Liver (tissue), 9 donors: ENCODE data around the gene FARSB. TPM values are rescaled to one million over a fixed set of nuclear protein-coding genes. Genes with fewer than 3 reads are reported as not detected.
A peak's percentile ranks its signal among the peaks of the same experiment; 100 is the strongest.

ENCODE experiments used
- DNase-seq: peaks from one replicate; pipeline ENCODE4 v3.0.0-alpha.2; 2017; ENCODE audit warnings: low spot score
- H3K27ac ChIP-seq, 2 donors: one replicate each; pipeline ENCODE4 v1.7.0; 2013; ENCODE audit warnings: inconsistent platforms in 2 of 2, low read length in 2 of 2, control low read depth in 1 of 2, low read depth in 1 of 2, mild to moderate bottlenecking in 1 of 2
- H3K27me3 ChIP-seq, 4 donors: one replicate each; pipeline versions ENCODE4 v1.6.1 to v1.7.0; 2013; ENCODE audit warnings: low read length in 3 of 4, inconsistent platforms in 1 of 4, mild to moderate bottlenecking in 1 of 4, moderate library complexity in 1 of 4; ENCODE audit not compliant: control insufficient read depth in 4 of 4, insufficient read depth in 4 of 4
- H3K36me3 ChIP-seq, 4 donors: one replicate each; pipeline versions ENCODE4 v1.6.1 to v1.7.0; 2013; ENCODE audit warnings: low read length in 3 of 4, mild to moderate bottlenecking in 3 of 4, low read depth in 1 of 4, moderate library complexity in 1 of 4; ENCODE audit not compliant: control insufficient read depth in 4 of 4, insufficient read depth in 3 of 4
- H3K4me1 ChIP-seq, 4 donors: one replicate each; pipeline versions ENCODE4 v1.6.1 to v1.7.0; 2013; ENCODE audit warnings: low read length in 3 of 4, mild to moderate bottlenecking in 3 of 4, moderate library complexity in 1 of 4; ENCODE audit not compliant: control insufficient read depth in 4 of 4, insufficient read depth in 4 of 4
- H3K4me3 ChIP-seq, 3 donors: one replicate each; pipeline versions ENCODE4 v1.6.1 to v1.7.0; 2013; ENCODE audit warnings: low read length in 3 of 3, control low read depth in 1 of 3, low read depth in 1 of 3, mild to moderate bottlenecking in 1 of 3
- H3K9ac ChIP-seq, 2 donors: one replicate each; pipeline ENCODE4 v1.7.0; 2013; ENCODE audit warnings: low read length in 2 of 2, mild to moderate bottlenecking in 2 of 2, moderate library complexity in 2 of 2, control low read depth in 1 of 2, low read depth in 1 of 2
- H3K9me3 ChIP-seq, 4 donors: one replicate each; pipeline versions ENCODE4 v1.6.1 to v1.7.0; 2013; ENCODE audit warnings: low read length in 3 of 4; ENCODE audit not compliant: control insufficient read depth in 4 of 4
- FOXA1 ChIP-seq: IDR thresholded peaks from 2 replicates; pipeline ENCODE4 v1.6.1; 2016; ENCODE audit warnings: antibody characterized with exemption
- FOXA2 ChIP-seq: IDR thresholded peaks from 2 replicates; pipeline ENCODE4 v1.6.1; 2016; ENCODE audit warnings: antibody characterized with exemption
- GABPA ChIP-seq, 2 donors: IDR thresholded peaks in 1 of 2; conservative IDR thresholded peaks in 1 of 2; 2 replicates each; pipeline ENCODE4 v1.6.1; 2016; ENCODE audit warnings: antibody characterized with exemption in 2 of 2, mild to moderate bottlenecking in 1 of 2, moderate library complexity in 1 of 2
- HNF4A ChIP-seq, 2 donors: conservative IDR thresholded peaks; 2 replicates each; pipeline ENCODE4 v1.6.1; 2016; ENCODE audit warnings: antibody characterized with exemption in 2 of 2, mild to moderate bottlenecking in 2 of 2
- HNF4G ChIP-seq: IDR thresholded peaks from 2 replicates; pipeline ENCODE4 v1.6.1; 2016; ENCODE audit warnings: antibody characterized with exemption
- JUND ChIP-seq, 2 donors: IDR thresholded peaks; 2 replicates each; pipeline ENCODE4 v1.6.1; 2016; ENCODE audit warnings: antibody characterized with exemption in 2 of 2
- NR2F2 ChIP-seq: IDR thresholded peaks from 2 replicates; pipeline ENCODE4 v1.6.1; 2016; ENCODE audit warnings: antibody characterized with exemption
- RAD21 ChIP-seq, 2 donors: IDR thresholded peaks; 2 replicates each; pipeline ENCODE4 v1.6.1; 2016; ENCODE audit warnings: antibody characterized with exemption in 2 of 2, mild to moderate bottlenecking in 2 of 2
- RXRA ChIP-seq, 2 donors: IDR thresholded peaks; 2 replicates each; pipeline ENCODE4 v1.6.1; 2017 to 2018; ENCODE audit warnings: antibody characterized with exemption in 2 of 2, mild to moderate bottlenecking in 1 of 2
- SP1 ChIP-seq: IDR thresholded peaks from 2 replicates; pipeline ENCODE4 v1.6.1; 2018; ENCODE audit warnings: antibody characterized with exemption, mild to moderate bottlenecking
- TAF1 ChIP-seq: conservative IDR thresholded peaks from 2 replicates; pipeline ENCODE4 v1.6.1; 2016; ENCODE audit warnings: antibody characterized with exemption, mild to moderate bottlenecking
- WGBS: extraction: QIAGEN DNeasy Blood & Tissue Kit; methylation state at CpG from one replicate; pipeline ENCODE4 v1.1.7; 2013; 5-methylcytosine and 5-hydroxymethylcytosine counted together
- polyA plus RNA-seq, 2 donors: library from polyadenylated mRNA; stranded (reverse) in 1 of 2; unstranded in 1 of 2; fragments of 200-250 nt in 1 of 2; fragments of >200 nt in 1 of 2; fragmentation: Nextera tagmentation in 1 of 2; extraction: Ambion mirVana in 1 of 2; gene quantifications; one replicate each; pipeline versions ENCODE4 v1.2.1 to v1.2.3, GENCODE V29; 2013 to 2015
- total RNA-seq, 2 donors: library from RNA; depleted of rRNA; stranded (reverse); fragments of >200 nt; gene quantifications; one replicate each; pipeline ENCODE4 v1.2.3, GENCODE V29; 2014
- TF ChIP-seq, protein P1 (sequence below): fragments of 150-350 bp; IDR thresholded peaks from 2 replicates; pipeline ENCODE4 v1.5.1; 2017; ENCODE audit warnings: improper control_type of control experiment, low read depth, low read length; ENCODE audit not compliant: missing input control
- TF ChIP-seq, protein P2 (sequence below): IDR thresholded peaks from 2 replicates; pipeline ENCODE4 v1.6.1; 2016; ENCODE audit warnings: antibody characterized with exemption
- TF ChIP-seq, protein P3 (sequence below): IDR thresholded peaks from 2 replicates; pipeline ENCODE4 v1.6.1; 2016; ENCODE audit warnings: antibody characterized with exemption
- TF ChIP-seq, protein P4 (sequence below): IDR thresholded peaks from 2 replicates; pipeline ENCODE4 v1.6.1; 2016; ENCODE audit warnings: antibody characterized with exemption, mild to moderate bottlenecking
- TF ChIP-seq, protein P5 (sequence below): IDR thresholded peaks from 2 replicates; pipeline ENCODE4 v1.6.1; 2016; ENCODE audit warnings: antibody characterized with exemption
- donor health status: healthy.
- donor health status: healthy.
- donor health status: healthy.
- donor health status: healthy.
- donor health status: healthy.

The FARSB gene
- total and polyA plus RNA-seq, 4 donors = 5.5 to 9.7 (median 8.9) TPM

DNA sequence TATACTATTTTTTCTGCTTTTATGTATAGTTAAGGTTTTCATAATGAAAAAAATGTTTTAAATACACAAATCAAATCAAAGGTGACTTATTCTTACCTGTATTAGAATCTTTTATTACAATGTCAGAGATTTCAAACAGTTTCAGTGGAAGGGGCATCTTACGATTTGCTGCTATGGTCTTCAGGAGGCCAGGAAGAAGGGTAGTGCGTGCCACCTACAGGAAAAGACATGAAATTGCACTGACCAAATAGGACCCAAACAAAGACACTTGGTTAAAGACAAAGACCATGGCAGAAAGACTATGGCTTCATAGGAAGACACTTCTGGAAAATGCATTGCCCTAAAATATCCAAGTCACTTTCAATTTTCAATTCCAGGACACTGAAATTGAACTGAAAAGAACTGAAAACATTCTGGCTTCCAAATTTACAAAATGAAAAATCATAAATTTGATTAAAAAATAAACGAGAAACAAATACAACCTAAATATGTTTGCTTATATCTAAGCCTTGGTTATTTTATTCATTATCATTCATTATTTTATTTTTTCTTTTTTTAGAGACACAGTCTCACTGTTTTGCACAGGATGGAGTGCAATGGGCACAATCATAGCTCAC is 42.1 kb downstream of the FARSB start:
- peaks cover 5 to 26% (median 13%) of the 10 kb centered on the region in 4 donors for H3K36me3 ChIP-seq
- WGBS = 58% methylated on average over 3 of the region's 3 CpGs

DNA sequence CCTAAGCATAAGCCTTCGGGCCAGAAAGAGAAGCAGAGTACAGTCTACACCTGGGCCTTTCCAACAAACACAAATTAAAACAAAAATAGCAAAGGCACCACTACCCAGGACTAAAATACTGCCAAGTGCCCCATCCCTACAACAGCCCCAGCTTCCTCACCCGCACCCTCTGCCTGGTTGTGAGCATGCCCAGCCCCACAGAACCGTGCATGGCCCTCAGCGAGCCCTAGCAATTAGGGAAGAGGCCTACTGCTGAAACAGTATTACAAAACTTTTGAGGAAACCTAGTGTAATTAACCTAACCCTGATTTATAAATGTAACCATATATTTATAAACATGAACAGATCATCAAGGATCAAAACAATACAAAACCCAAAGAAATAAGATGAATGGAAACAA is 44.2 kb downstream of the FARSB start:
- no peaks in the 10 kb centered on the region for H3K4me1 ChIP-seq
- H3K9ac ChIP-seq = no peak overlapping the region
- H3K27ac ChIP-seq = no peak overlapping the region
- no peaks in the 10 kb centered on the region for H3K9me3 ChIP-seq
- no peak for DNase-seq
- no peaks in the 10 kb centered on the region for H3K27me3 ChIP-seq
- 93% methylated on average over 4 of the region's 4 CpGs for WGBS
- peaks cover 5 to 21% (median 12%) of the 10 kb centered on the region in 4 donors for H3K36me3 ChIP-seq
- TF ChIP-seq FOXA1 (no peak), RXRA (IDR thresholded peaks at IDR 0.05) (no peak), JUND (IDR thresholded peaks at IDR 0.05) (no peak), HNF4A (conservative IDR thresholded peaks at IDR 0.05) (no peak), HNF4G (no peak), FOXA2 (no peak), RAD21 (IDR thresholded peaks at IDR 0.05) (no peak), NR2F2 (no peak), SP1 (no peak), GABPA (IDR thresholded peaks at IDR 0.05 in 1 of 2, conservative IDR thresholded peaks at IDR 0.05 in 1 of 2) (no peak), TAF1 (no peak)
- TF ChIP-seq, protein P1, sequence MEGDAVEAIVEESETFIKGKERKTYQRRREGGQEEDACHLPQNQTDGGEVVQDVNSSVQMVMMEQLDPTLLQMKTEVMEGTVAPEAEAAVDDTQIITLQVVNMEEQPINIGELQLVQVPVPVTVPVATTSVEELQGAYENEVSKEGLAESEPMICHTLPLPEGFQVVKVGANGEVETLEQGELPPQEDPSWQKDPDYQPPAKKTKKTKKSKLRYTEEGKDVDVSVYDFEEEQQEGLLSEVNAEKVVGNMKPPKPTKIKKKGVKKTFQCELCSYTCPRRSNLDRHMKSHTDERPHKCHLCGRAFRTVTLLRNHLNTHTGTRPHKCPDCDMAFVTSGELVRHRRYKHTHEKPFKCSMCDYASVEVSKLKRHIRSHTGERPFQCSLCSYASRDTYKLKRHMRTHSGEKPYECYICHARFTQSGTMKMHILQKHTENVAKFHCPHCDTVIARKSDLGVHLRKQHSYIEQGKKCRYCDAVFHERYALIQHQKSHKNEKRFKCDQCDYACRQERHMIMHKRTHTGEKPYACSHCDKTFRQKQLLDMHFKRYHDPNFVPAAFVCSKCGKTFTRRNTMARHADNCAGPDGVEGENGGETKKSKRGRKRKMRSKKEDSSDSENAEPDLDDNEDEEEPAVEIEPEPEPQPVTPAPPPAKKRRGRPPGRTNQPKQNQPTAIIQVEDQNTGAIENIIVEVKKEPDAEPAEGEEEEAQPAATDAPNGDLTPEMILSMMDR = no peak
- TF ChIP-seq, protein P2, sequence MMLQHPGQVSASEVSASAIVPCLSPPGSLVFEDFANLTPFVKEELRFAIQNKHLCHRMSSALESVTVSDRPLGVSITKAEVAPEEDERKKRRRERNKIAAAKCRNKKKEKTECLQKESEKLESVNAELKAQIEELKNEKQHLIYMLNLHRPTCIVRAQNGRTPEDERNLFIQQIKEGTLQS = no peak
- TF ChIP-seq, protein P3, sequence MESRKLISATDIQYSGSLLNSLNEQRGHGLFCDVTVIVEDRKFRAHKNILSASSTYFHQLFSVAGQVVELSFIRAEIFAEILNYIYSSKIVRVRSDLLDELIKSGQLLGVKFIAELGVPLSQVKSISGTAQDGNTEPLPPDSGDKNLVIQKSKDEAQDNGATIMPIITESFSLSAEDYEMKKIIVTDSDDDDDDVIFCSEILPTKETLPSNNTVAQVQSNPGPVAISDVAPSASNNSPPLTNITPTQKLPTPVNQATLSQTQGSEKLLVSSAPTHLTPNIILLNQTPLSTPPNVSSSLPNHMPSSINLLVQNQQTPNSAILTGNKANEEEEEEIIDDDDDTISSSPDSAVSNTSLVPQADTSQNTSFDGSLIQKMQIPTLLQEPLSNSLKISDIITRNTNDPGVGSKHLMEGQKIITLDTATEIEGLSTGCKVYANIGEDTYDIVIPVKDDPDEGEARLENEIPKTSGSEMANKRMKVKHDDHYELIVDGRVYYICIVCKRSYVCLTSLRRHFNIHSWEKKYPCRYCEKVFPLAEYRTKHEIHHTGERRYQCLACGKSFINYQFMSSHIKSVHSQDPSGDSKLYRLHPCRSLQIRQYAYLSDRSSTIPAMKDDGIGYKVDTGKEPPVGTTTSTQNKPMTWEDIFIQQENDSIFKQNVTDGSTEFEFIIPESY = no peak
- TF ChIP-seq, protein P4, sequence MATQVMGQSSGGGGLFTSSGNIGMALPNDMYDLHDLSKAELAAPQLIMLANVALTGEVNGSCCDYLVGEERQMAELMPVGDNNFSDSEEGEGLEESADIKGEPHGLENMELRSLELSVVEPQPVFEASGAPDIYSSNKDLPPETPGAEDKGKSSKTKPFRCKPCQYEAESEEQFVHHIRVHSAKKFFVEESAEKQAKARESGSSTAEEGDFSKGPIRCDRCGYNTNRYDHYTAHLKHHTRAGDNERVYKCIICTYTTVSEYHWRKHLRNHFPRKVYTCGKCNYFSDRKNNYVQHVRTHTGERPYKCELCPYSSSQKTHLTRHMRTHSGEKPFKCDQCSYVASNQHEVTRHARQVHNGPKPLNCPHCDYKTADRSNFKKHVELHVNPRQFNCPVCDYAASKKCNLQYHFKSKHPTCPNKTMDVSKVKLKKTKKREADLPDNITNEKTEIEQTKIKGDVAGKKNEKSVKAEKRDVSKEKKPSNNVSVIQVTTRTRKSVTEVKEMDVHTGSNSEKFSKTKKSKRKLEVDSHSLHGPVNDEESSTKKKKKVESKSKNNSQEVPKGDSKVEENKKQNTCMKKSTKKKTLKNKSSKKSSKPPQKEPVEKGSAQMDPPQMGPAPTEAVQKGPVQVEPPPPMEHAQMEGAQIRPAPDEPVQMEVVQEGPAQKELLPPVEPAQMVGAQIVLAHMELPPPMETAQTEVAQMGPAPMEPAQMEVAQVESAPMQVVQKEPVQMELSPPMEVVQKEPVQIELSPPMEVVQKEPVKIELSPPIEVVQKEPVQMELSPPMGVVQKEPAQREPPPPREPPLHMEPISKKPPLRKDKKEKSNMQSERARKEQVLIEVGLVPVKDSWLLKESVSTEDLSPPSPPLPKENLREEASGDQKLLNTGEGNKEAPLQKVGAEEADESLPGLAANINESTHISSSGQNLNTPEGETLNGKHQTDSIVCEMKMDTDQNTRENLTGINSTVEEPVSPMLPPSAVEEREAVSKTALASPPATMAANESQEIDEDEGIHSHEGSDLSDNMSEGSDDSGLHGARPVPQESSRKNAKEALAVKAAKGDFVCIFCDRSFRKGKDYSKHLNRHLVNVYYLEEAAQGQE = no peak
- TF ChIP-seq, protein P5, sequence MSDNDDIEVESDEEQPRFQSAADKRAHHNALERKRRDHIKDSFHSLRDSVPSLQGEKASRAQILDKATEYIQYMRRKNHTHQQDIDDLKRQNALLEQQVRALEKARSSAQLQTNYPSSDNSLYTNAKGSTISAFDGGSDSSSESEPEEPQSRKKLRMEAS = no peak
- H3K4me3 ChIP-seq = no peak overlapping the region

More for the DNA sequence above, 42.1 kb downstream of the FARSB start:
- Histone ChIP-seq H3K9me3 (no peaks in the 10 kb centered on the region), H3K4me3 (no peak overlapping the region), H3K27ac (no peak overlapping the region), H3K4me1 (no peaks in the 10 kb centered on the region), H3K27me3 (no peaks in the 10 kb centered on the region), H3K9ac (no peak overlapping the region)
- peak; percentile 78 to 86 for TF ChIP-seq RAD21 (IDR thresholded peaks at IDR 0.05)
- TF ChIP-seq, protein P1 = peak; percentile 67
- TF ChIP-seq HNF4G = no peak
- no peak for DNase-seq
